Astrocyte (in vitro differentiated cells and primary cell): ENCODE measurements around the gene IL1RL2.

Experiments
- EZH2 ChIP-seq: IDR thresholded peaks from 2 replicates; pipeline ENCODE4 v1.6.1; 2012; ENCODE audit warnings: mild to moderate bottlenecking, low read length, inconsistent platforms; ENCODE audit not compliant: insufficient read depth
- TF ChIP-seq, protein P1 (sequence below): IDR thresholded peaks from 2 replicates; pipeline ENCODE4 v1.5.1; 2011; ENCODE audit warnings: low read depth, mild to moderate bottlenecking, inconsistent platforms, low read length, moderate library complexity; ENCODE audit not compliant: insufficient read depth

DNA sequence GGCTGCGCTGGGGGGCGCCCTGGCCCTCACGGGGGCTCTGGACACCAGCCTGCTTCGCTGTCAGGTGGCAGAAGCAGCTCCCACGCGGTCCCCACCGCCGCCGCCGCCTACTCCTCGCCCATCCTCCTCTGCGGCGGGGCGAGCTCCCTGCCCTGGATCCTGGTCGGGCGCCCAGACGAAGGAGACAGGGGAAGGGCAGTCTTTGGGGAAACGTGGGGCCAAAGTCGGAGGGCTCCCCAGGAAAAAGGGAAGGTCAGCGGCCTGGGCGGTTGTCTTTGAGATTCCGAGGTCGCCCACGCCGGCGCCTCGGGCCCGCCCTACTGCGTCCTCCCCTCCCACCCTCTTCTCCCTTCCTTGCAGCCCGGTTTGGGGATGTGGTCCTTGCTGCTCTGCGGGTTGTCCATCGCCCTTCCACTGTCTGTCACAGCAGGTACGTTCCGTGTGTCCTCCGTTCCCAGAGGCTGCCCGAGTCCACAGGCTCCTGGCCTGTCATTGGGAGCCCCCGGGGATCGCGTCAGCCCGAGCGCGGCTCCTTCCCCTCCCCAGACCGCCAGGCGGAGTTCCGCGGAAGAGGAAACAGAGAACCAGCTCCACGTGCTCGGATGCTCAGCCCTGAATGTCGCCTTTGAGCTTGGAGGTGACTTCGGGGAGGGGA is 800 bp downstream of the IL1RL2 start:
- TF ChIP-seq, protein P1, sequence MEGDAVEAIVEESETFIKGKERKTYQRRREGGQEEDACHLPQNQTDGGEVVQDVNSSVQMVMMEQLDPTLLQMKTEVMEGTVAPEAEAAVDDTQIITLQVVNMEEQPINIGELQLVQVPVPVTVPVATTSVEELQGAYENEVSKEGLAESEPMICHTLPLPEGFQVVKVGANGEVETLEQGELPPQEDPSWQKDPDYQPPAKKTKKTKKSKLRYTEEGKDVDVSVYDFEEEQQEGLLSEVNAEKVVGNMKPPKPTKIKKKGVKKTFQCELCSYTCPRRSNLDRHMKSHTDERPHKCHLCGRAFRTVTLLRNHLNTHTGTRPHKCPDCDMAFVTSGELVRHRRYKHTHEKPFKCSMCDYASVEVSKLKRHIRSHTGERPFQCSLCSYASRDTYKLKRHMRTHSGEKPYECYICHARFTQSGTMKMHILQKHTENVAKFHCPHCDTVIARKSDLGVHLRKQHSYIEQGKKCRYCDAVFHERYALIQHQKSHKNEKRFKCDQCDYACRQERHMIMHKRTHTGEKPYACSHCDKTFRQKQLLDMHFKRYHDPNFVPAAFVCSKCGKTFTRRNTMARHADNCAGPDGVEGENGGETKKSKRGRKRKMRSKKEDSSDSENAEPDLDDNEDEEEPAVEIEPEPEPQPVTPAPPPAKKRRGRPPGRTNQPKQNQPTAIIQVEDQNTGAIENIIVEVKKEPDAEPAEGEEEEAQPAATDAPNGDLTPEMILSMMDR, result no peak
- TF ChIP-seq EZH2, result no peak
